ENCODE data around the gene OR2V2.
"Not testable (repeated sequence)": the region's sequence is repeated elsewhere in the genome, so short reads cannot be mapped to it uniquely, and the experiment has no call there.

Gene OR2V2

GRCh38 chr5:181149806-181150733 lies 2.7 kb downstream of the OR2V2 start:
- no peak for DNase-seq

- no peak for DNase-seq
These were observed 3.8 kb downstream of the OR2V2 start for GRCh38 chr5:181151146-181151545.

- no peak for DNase-seq
These were observed 5.0 kb downstream of the OR2V2 start for GRCh38 chr5:181152406-181152805.

GRCh38 chr5:181153814-181154213 lies 6.4 kb downstream of the OR2V2 start:
- DNase-seq: no peak

- no peak for DNase-seq
These were observed 9.4 kb downstream of the OR2V2 start for GRCh38 chr5:181156758-181157157.

GRCh38 chr5:181158869-181159268 lies 11.5 kb downstream of the OR2V2 start:
- DNase-seq: no peak

- DNase-seq: no peak
These were observed 12.1 kb downstream of the OR2V2 start for GRCh38 chr5:181159286-181160151.

GRCh38 chr5:181160152-181160754 lies 12.9 kb downstream of the OR2V2 start:
- DNase-seq: no peak

GRCh38 chr5:181160755-181161533 lies 13.6 kb downstream of the OR2V2 start:
- not testable (repeated sequence) for DNase-seq

- no peak for DNase-seq
These were observed 14.3 kb downstream of the OR2V2 start for GRCh38 chr5:181161534-181162175.

GRCh38 chr5:181163487-181164075 lies 16.2 kb downstream of the OR2V2 start:
- no peak for DNase-seq

- no peak for DNase-seq
These were observed 16.9 kb downstream of the OR2V2 start for GRCh38 chr5:181164076-181164952.

- DNase-seq: no peak
These were observed 19.7 kb downstream of the OR2V2 start for GRCh38 chr5:181166812-181167733.

- DNase-seq: no peak
These were observed 20.6 kb downstream of the OR2V2 start for GRCh38 chr5:181167814-181168488.

GRCh38 chr5:181168595-181169118 lies 21.3 kb downstream of the OR2V2 start:
- DNase-seq: no peak

- DNase-seq: not testable (repeated sequence)
These were observed 22.3 kb downstream of the OR2V2 start for GRCh38 chr5:181169459-181170236.

GRCh38 chr5:181170237-181170825 lies 22.9 kb downstream of the OR2V2 start:
- DNase-seq: no peak

Data from GF-D8 (cell line).